HEK293 (cell line): ENCODE results near the gene FOLR1.

ENCODE experiments used
- KLF9 ChIP-seq: fragments of 450-650 bp; formaldehyde crosslinking; IDR thresholded peaks from 2 replicates; pipeline ENCODE4 v1.5.1; 2016; ENCODE audit warnings: missing biosample characterization, missing genetic modification characterization, low read depth
- MEIS1 ChIP-seq: sonication (generic); formaldehyde crosslinking; IDR thresholded peaks from 2 replicates; pipeline ENCODE4 v1.8.1; 2022; ENCODE audit warnings: missing genetic modification reagents, mild to moderate bottlenecking, borderline replicate concordance
- REST ChIP-seq: fragments of 450-650 bp; formaldehyde crosslinking; IDR thresholded peaks from 2 replicates; pipeline ENCODE4 v1.5.1; 2016; ENCODE audit warnings: missing biosample characterization, missing genetic modification characterization
- SP3 ChIP-seq: fragments of 450-650 bp; formaldehyde crosslinking; IDR thresholded peaks from 2 replicates; pipeline ENCODE4 v1.5.1; 2016; ENCODE audit warnings: missing biosample characterization, missing genetic modification characterization
- ZBTB26 ChIP-seq: fragments of 450-650 bp; formaldehyde crosslinking; optimal IDR thresholded peaks from 2 replicates; pipeline ENCODE3; 2016; ENCODE audit warnings: missing biosample characterization, mild to moderate bottlenecking, missing genetic modification characterization
- ZNF10 ChIP-seq: fragments of 450-650 bp; formaldehyde crosslinking; IDR thresholded peaks from 2 replicates; pipeline ENCODE4 v1.5.1; 2017; ENCODE audit warnings: missing biosample characterization, missing genetic modification characterization
- ZNF16 ChIP-seq: fragments of 450-650 bp; formaldehyde crosslinking; IDR thresholded peaks from 2 replicates; pipeline ENCODE4 v1.5.1; 2016; ENCODE audit warnings: low read depth, missing biosample characterization, missing genetic modification characterization

GRCh38 chr11:72230764-72231365, 38.9 kb downstream of the FOLR1 start:
- TF ChIP-seq ZNF10 (no peak), ZBTB26 (tag by site-specific recombination) (no peak), REST (tag by site-specific recombination) (no peak), SP3 (tag by site-specific recombination) (no peak), MEIS1 (CRISPR knock-in tag) (no peak), KLF9 (tag by site-specific recombination) (no peak), ZNF16 (tag by site-specific recombination) (no peak)
